OCI-LY1 (cell line): ENCODE results near the gene ZBTB42.

Source experiments
- H2AFZ ChIP-seq: fragments of 200-600 bp; sonication (generic), shearing (Covaris generic); 2 replicates; pipeline ENCODE4 v1.6.0; 2014; ENCODE audit warnings: antibody characterized with exemption, mild to moderate bottlenecking, low read length
- H3F3A ChIP-seq: fragments of 200-600 bp; sonication (generic), shearing (Covaris generic); 2 replicates; pipeline ENCODE4 v1.6.0; 2014; ENCODE audit warnings: mild to moderate bottlenecking, antibody characterized with exemption, low read length, moderate library complexity; ENCODE audit not compliant: insufficient read depth
- H3K27ac ChIP-seq: fragments of 200-600 bp; sonication (generic); 2 replicates; pipeline ENCODE4 v1.5.1; 2014; ENCODE audit warnings: low read length, mixed run types, mild to moderate bottlenecking, low read depth; ENCODE audit not compliant: poor library complexity, severe bottlenecking
- H3K27me3 ChIP-seq: fragments of 200-600 bp; sonication (generic); 2 replicates; pipeline ENCODE4 v1.6.0; 2014; ENCODE audit warnings: antibody characterized with exemption, mild to moderate bottlenecking, low read length, moderate library complexity; ENCODE audit not compliant: insufficient read depth
- H3K36me3 ChIP-seq: fragments of 200-600 bp; sonication (generic); 2 replicates; pipeline ENCODE4 v1.6.1; 2014; ENCODE audit warnings: mild to moderate bottlenecking, antibody characterized with exemption, low read length, moderate library complexity, mixed read lengths; ENCODE audit not compliant: insufficient read depth
- H3K4me1 ChIP-seq: fragments of 200-600 bp; sonication (generic); 2 replicates; pipeline ENCODE4 v1.5.1; 2014; ENCODE audit warnings: mild to moderate bottlenecking, low read length, moderate library complexity; ENCODE audit not compliant: insufficient read depth, severe bottlenecking
- H3K4me2 ChIP-seq: fragments of 200-600 bp; sonication (generic), shearing (Covaris generic); 2 replicates; pipeline ENCODE4 v1.6.1; 2014; ENCODE audit warnings: low read length
- H3K4me3 ChIP-seq: fragments of 200-600 bp; sonication (generic); 2 replicates; pipeline ENCODE4 v1.5.1; 2014; ENCODE audit warnings: low read length, low read depth, mild to moderate bottlenecking, mixed read lengths; ENCODE audit not compliant: poor library complexity, severe bottlenecking
- H3K79me2 ChIP-seq: fragments of 200-600 bp; shearing (Covaris generic); 2 replicates; pipeline ENCODE4 v1.6.1; 2016; ENCODE audit warnings: mixed run types, low read length, mixed read lengths; ENCODE audit not compliant: insufficient read depth
- H3K9ac ChIP-seq: fragments of 200-600 bp; sonication (generic), shearing (Covaris generic); 2 replicates; pipeline ENCODE4 v1.6.1; 2014; ENCODE audit warnings: mild to moderate bottlenecking, low read length, mixed read lengths
- H3K9me2 ChIP-seq: fragments of 200-600 bp; sonication (generic), shearing (Covaris generic); 2 replicates; pipeline ENCODE4 v1.6.1; 2014; ENCODE audit warnings: low read depth, mild to moderate bottlenecking, low read length, mixed read lengths
- H3K9me3 ChIP-seq: fragments of 200-600 bp; shearing (Covaris generic); 2 replicates; pipeline ENCODE4 v1.6.1; 2014; ENCODE audit warnings: low read length, mixed read lengths
- H4K20me1 ChIP-seq: fragments of 200-600 bp; sonication (generic), shearing (Covaris generic); 2 replicates; pipeline ENCODE4 v1.6.0; 2016; ENCODE audit warnings: mild to moderate bottlenecking, low read length; ENCODE audit not compliant: insufficient read depth
- CTCF ChIP-seq: fragments of 200-600 bp; sonication (generic), shearing (Covaris generic); IDR thresholded peaks from 2 replicates; pipeline ENCODE4 v1.5.1; 2017; ENCODE audit warnings: mild to moderate bottlenecking, antibody characterized with exemption, low read length, moderate library complexity, mixed read lengths
- EZH2 ChIP-seq: fragments of 200-600 bp; sonication (generic), shearing (Covaris generic); IDR thresholded peaks from 2 replicates; pipeline ENCODE4 v1.8.0; 2017; ENCODE audit warnings: borderline replicate concordance, mixed run types, mild to moderate bottlenecking, antibody characterized with exemption, low read length, moderate library complexity, mixed read lengths

The ZBTB42 gene

GRCh38 chr14:104792101-104792884 lies 8.6 kb upstream of the ZBTB42 start:
- H3K36me3 ChIP-seq = peaks cover 21% of the 10 kb centered on the region; the same call in 1 of the 2 replicates
- no peaks in the 10 kb centered on the region for H3K9me3 ChIP-seq
- no peaks in the 10 kb centered on the region for H3K27me3 ChIP-seq
- no peaks in the 10 kb centered on the region for H3F3A ChIP-seq
- no peak overlapping the region for H2AFZ ChIP-seq
- no peak for TF ChIP-seq CTCF
- no peak for TF ChIP-seq EZH2
- H3K4me3 ChIP-seq = no peak overlapping the region
- no peak overlapping the region; the same call in 1 of the 2 replicates for H3K4me2 ChIP-seq
- H3K4me1 ChIP-seq = peaks cover 26% of the 10 kb centered on the region
- H3K27ac ChIP-seq = no peak overlapping the region
- H3K79me2 ChIP-seq = no peaks in the 10 kb centered on the region
- no peaks in the 10 kb centered on the region for H3K9me2 ChIP-seq
- no peaks in the 10 kb centered on the region for H4K20me1 ChIP-seq
- no peak overlapping the region for H3K9ac ChIP-seq

GRCh38 chr14:104792945-104793702 lies 7.8 kb upstream of the ZBTB42 start:
- H3K4me1 ChIP-seq = peaks cover 26% of the 10 kb centered on the region
- peak overlapping the region; percentile 6 for H3K27ac ChIP-seq
- H3K36me3 ChIP-seq = peaks cover 21% of the 10 kb centered on the region; the same call in 1 of the 2 replicates
- TF ChIP-seq EZH2 (no peak), CTCF (peak; percentile 64)
- no peak overlapping the region for H2AFZ ChIP-seq
- H3K4me2 ChIP-seq = peak overlapping the region; percentile 96
- peak overlapping the region; percentile 26; the same call in 1 of the 2 replicates for H3K9ac ChIP-seq
- H4K20me1 ChIP-seq = no peaks in the 10 kb centered on the region
- no peaks in the 10 kb centered on the region for H3K9me3 ChIP-seq
- no peaks in the 10 kb centered on the region for H3F3A ChIP-seq
- H3K4me3 ChIP-seq = peak overlapping the region; percentile 89
- no peaks in the 10 kb centered on the region for H3K9me2 ChIP-seq
- no peaks in the 10 kb centered on the region for H3K27me3 ChIP-seq
- no peaks in the 10 kb centered on the region for H3K79me2 ChIP-seq

DNA sequence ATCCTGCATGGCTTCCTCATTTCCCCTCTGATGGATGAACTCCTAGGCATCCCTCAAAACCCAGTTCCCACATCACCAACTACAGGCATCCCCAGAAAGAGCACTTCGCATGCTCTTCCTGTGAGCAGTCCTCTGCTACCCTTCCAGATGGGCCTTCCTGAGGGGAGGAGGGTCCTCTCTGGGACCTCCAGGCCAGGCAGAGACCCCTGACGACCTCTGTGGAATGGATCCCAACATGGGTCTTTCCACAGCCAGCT lies 7.3 kb upstream of the ZBTB42 start:
- Histone ChIP-seq H3K9me3 (no peaks in the 10 kb centered on the region), H3F3A (no peaks in the 10 kb centered on the region), H4K20me1 (no peaks in the 10 kb centered on the region), H3K36me3 (peaks cover 21% of the 10 kb centered on the region; the same call in 1 of the 2 replicates), H3K4me2 (peak overlapping the region; percentile 96), H2AFZ (no peak overlapping the region), H3K79me2 (no peaks in the 10 kb centered on the region), H3K4me1 (peaks cover 26% of the 10 kb centered on the region), H3K9me2 (no peaks in the 10 kb centered on the region), H3K27me3 (no peaks in the 10 kb centered on the region), H3K27ac (peak overlapping the region; percentile 6), H3K9ac (peak overlapping the region; percentile 26; the same call in 1 of the 2 replicates), H3K4me3 (peak overlapping the region; percentile 89)
- no peak for TF ChIP-seq CTCF
- no peak for TF ChIP-seq EZH2
